Thyroid gland (tissue), 4 donors: ENCODE data around the gene PCK2.

Experiments
- POLR2A ChIP-seq, 2 donors: fragments of 450-650 bp; IDR thresholded peaks; one replicate each; pipeline ENCODE4 v1.6.1; 2017; ENCODE audit warnings: antibody characterized with exemption in 2 of 2, mild to moderate bottlenecking in 2 of 2, moderate library complexity in 1 of 2
- TF ChIP-seq, protein P1 (sequence below), 6 experiments: fragments of 200-600 bp in 3 of 6; fragments of 450-650 bp in 3 of 6; sonication (generic) in 3 of 6; IDR thresholded peaks; one replicate each; pipeline ENCODE4 v1.5.1; 2016 to 2019; ENCODE audit warnings: antibody characterized with exemption in 6 of 6, mild to moderate bottlenecking in 2 of 6, inconsistent platforms in 1 of 6, moderate library complexity in 1 of 6

DNA sequence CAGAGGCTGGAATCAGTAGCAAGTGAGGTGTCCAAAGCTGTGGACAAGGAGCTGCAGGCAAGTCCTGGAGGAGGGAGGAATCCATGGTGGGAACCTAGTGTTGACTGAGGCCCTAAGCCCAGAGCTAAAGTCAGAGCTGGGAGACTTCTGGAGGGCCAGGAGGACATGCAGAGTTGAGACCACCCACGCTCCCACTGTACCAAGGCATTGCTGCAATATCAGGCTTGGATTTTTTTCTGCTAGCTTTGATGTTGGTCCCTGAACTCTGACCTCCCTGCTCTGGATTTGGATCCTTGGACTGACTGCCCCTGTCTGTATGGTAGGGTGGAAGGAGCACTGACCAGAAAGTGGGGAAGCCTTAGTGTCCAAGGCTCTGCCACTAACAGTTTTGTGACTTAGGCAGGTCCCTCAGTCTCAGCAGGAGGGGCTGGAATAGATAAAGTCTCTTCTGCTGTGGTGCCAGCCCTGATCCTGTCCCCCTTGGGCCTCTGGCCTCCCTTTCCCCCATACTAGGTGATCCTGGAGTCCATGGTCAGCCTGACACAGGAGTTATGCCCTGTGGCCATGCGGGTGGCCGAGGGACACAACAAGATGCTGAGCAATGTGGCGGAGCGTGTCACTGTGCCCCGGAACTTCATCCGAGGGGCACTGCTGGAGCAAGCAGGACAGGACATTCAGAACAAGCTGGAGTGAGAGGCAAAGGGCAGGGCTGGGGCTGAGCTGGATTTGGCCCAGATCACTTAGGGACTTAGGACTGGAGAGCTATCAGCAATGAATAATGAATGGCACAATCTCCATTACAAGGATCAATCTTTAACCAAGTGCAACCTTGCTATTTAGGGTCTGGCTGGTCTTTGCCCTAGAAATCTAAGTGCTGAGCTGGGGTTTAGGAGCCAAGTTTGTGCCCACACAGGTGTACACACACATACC is 32.9 kb upstream of the PCK2 start:
- TF ChIP-seq, protein P1, sequence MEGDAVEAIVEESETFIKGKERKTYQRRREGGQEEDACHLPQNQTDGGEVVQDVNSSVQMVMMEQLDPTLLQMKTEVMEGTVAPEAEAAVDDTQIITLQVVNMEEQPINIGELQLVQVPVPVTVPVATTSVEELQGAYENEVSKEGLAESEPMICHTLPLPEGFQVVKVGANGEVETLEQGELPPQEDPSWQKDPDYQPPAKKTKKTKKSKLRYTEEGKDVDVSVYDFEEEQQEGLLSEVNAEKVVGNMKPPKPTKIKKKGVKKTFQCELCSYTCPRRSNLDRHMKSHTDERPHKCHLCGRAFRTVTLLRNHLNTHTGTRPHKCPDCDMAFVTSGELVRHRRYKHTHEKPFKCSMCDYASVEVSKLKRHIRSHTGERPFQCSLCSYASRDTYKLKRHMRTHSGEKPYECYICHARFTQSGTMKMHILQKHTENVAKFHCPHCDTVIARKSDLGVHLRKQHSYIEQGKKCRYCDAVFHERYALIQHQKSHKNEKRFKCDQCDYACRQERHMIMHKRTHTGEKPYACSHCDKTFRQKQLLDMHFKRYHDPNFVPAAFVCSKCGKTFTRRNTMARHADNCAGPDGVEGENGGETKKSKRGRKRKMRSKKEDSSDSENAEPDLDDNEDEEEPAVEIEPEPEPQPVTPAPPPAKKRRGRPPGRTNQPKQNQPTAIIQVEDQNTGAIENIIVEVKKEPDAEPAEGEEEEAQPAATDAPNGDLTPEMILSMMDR (IDR thresholded peaks at IDR 0.05), result no peak
- TF ChIP-seq POLR2A (IDR thresholded peaks at IDR 0.05), result no peak
